Type B pancreatic cell (in vitro differentiated cells): ENCODE measurements around the gene ZNF345. TPM values are rescaled to one million over a fixed set of nuclear protein-coding genes. Genes with fewer than 3 reads are reported as not detected.

ENCODE experiments used
- DNase-seq: peaks from one replicate; pipeline ENCODE4 v3.0.0; 2021; ENCODE audit warnings: mixed read lengths; ENCODE audit not compliant: unreplicated experiment; ENCODE audit errors: extremely low spot score
- H3K27ac Mint-ChIP-seq: 2 replicates; pipeline ENCODE4 v1.8.0; 2021; ENCODE audit warnings: mild to moderate bottlenecking, mixed read lengths
- H3K27me3 Mint-ChIP-seq: 2 replicates; pipeline ENCODE4 v1.8.0; 2021; ENCODE audit warnings: mixed read lengths
- H3K36me3 Mint-ChIP-seq: 2 replicates; pipeline ENCODE4 v1.8.0; 2021; ENCODE audit warnings: mixed read lengths
- H3K4me1 Mint-ChIP-seq: one replicate; pipeline ENCODE4 v1.8.0; 2021; ENCODE audit warnings: mixed read lengths; ENCODE audit not compliant: unreplicated experiment
- H3K4me3 Mint-ChIP-seq: 2 replicates; pipeline ENCODE4 v1.8.0; 2021; ENCODE audit warnings: mild to moderate bottlenecking, mixed read lengths
- H3K9me3 Mint-ChIP-seq: 2 replicates; pipeline ENCODE4 v1.8.0; 2021; ENCODE audit warnings: mixed read lengths
- CTCF ChIP-seq: fragments of 200-600 bp; sonication (generic); conservative IDR thresholded peaks from 2 replicates; pipeline ENCODE4 v1.5.0; 2021; ENCODE audit warnings: antibody characterized with exemption, mild to moderate bottlenecking
- total RNA-seq: library from RNA; stranded (reverse); gene quantifications from 2 replicates; pipeline ENCODE4 v1.2.1, GENCODE V29; 2021; ENCODE audit warnings: low replicate concordance

The ZNF345 gene
- total RNA-seq, 1 donor from 2014 or later = 12.5 TPM

- DNase-seq = no peak
- TF ChIP-seq CTCF = no peak
- peaks cover 58% of the 10 kb centered on the region for H3K36me3 Mint-ChIP-seq
- H3K27me3 Mint-ChIP-seq = no peaks in the 10 kb centered on the region
- no peak overlapping the region for H3K27ac Mint-ChIP-seq
- peaks cover 26% of the 10 kb centered on the region for H3K9me3 Mint-ChIP-seq
- no peaks in the 10 kb centered on the region for H3K4me1 Mint-ChIP-seq
- no peak overlapping the region for H3K4me3 Mint-ChIP-seq
These were observed 17.2 kb upstream of the ZNF345 start for GRCh38 chr19:36833430-36833829.

- Mint-ChIP-seq H3K36me3 (peaks cover 42% of the 10 kb centered on the region), H3K27ac (no peak overlapping the region), H3K9me3 (peaks cover 18% of the 10 kb centered on the region), H3K4me3 (no peak overlapping the region), H3K4me1 (no peaks in the 10 kb centered on the region), H3K27me3 (no peaks in the 10 kb centered on the region)
- DNase-seq = no peak
- TF ChIP-seq CTCF = no peak
These were observed 13.3 kb upstream of the ZNF345 start for GRCh38 chr19:36837176-36837905.

- Mint-ChIP-seq H3K27me3 (no peaks in the 10 kb centered on the region), H3K36me3 (peaks cover 39% of the 10 kb centered on the region), H3K27ac (no peak within 1 kb of the TSS), H3K4me1 (no peaks in the 10 kb centered on the region), H3K9me3 (peaks cover 12% of the 10 kb centered on the region), H3K4me3 (no peak within 1 kb of the TSS)
- DNase-seq = peak; percentile 87
- no peak for TF ChIP-seq CTCF
These were observed 12.5 kb upstream of the ZNF345 start, which contains the start of gene ZNF790 for GRCh38 chr19:36837906-36838783. Gene ZNF790 (minus strand): TSS chr19:36838387. CDS start chr19:36825619, 12,768 bp downstream.

- Mint-ChIP-seq H3K27ac (no peak overlapping the region), H3K4me1 (no peaks in the 10 kb centered on the region), H3K4me3 (no peak overlapping the region), H3K9me3 (peaks cover 12% of the 10 kb centered on the region), H3K27me3 (no peaks in the 10 kb centered on the region), H3K36me3 (peaks cover 37% of the 10 kb centered on the region)
- no peak for DNase-seq
- TF ChIP-seq CTCF = no peak
These were observed 11.8 kb upstream of the ZNF345 start for GRCh38 chr19:36838784-36839324.

GRCh38 chr19:36847968-36848367 lies 2.7 kb upstream of the ZNF345 start:
- Mint-ChIP-seq H3K4me1 (no peaks in the 10 kb centered on the region), H3K36me3 (peaks cover 27% of the 10 kb centered on the region), H3K9me3 (peaks cover 5% of the 10 kb centered on the region), H3K27ac (no peak overlapping the region), H3K27me3 (no peaks in the 10 kb centered on the region), H3K4me3 (peak overlapping the region; percentile 76)
- TF ChIP-seq CTCF = no peak
- DNase-seq = no peak
